Adrenal gland (tissue), 12 donors: ENCODE measurements around the gene ASXL1. TPM values are rescaled to one million over a fixed set of nuclear protein-coding genes. Genes with fewer than 3 reads are reported as not detected.

ENCODE experiments used
- DNase-seq, 7 donors: peaks; one replicate each; pipeline ENCODE4 v3.0.0-alpha.2; 2019 to 2020
- H3K27ac ChIP-seq, 5 donors: fragments of 200-600 bp; sonication (generic) in 4 of 5; 1 replicate in 3 of 5; 2 replicates in 2 of 5; pipeline versions ENCODE4 v1.5.1 to v1.8.0; 2016 to 2020; ENCODE audit warnings: mild to moderate bottlenecking in 1 of 5
- H3K27me3 ChIP-seq: fragments of 200-600 bp; 2 replicates; pipeline ENCODE4 v1.8.0; 2021
- H3K36me3 ChIP-seq, 2 donors: fragments of 200-600 bp; replicated peaks in 1 of 2; 1 replicate in 1 of 2; 2 replicates in 1 of 2; pipeline versions ENCODE4 v1.5.1 to v1.8.0; 2018 to 2022
- H3K4me1 ChIP-seq, 2 donors: fragments of 200-600 bp; replicated peaks in 1 of 2; 1 replicate in 1 of 2; 2 replicates in 1 of 2; pipeline versions ENCODE4 v1.5.1 to v1.8.0; 2018 to 2021
- H3K4me3 ChIP-seq, 4 donors: fragments of 200-600 bp; sonication (generic) in 3 of 4; one replicate each; pipeline ENCODE4 v1.5.1; 2016 to 2018
- H3K9me3 ChIP-seq, 3 donors: fragments of 200-600 bp; sonication (generic) in 1 of 3; replicated peaks in 1 of 3; 1 replicate in 2 of 3; 2 replicates in 1 of 3; pipeline versions ENCODE4 v1.5.1 to v1.8.0; 2016 to 2021
- POLR2A ChIP-seq, 2 donors: fragments of 450-650 bp; IDR thresholded peaks; one replicate each; pipeline ENCODE4 v1.6.1; 2017; ENCODE audit warnings: antibody characterized with exemption in 2 of 2, mild to moderate bottlenecking in 2 of 2, moderate library complexity in 1 of 2
- WGBS, 4 donors: extraction: QIAGEN DNeasy Blood & Tissue Kit in 2 of 4; methylation state at CpG; one replicate each; pipeline versions ENCODE4 v1.1.5 to v1.1.7; 2013 to 2017; 5-methylcytosine and 5-hydroxymethylcytosine counted together
- intact Hi-C, 2 donors: fragments of 100-400 bp; cut with DNase I; formaldehyde crosslinking; loops; one replicate each; pipeline versions ENCODE4 v1.14.1 to v1.15.0; 2022 to 2023
- polyA plus RNA-seq, 3 donors: library from polyadenylated mRNA; stranded (reverse); fragments of 200-250 nt in 2 of 3; fragments of 350-450 nt in 1 of 3; fragmentation: Illumina TruSeq in 1 of 3; extraction: RNeasy Lipid Tissue Mini Kit (QIAGEN cat#74804) in 1 of 3; gene quantifications; one replicate each; pipeline ENCODE4 v1.2.3, GENCODE V29; 2013 to 2014
- total RNA-seq, 9 donors: library from RNA; depleted of rRNA in 4 of 9; stranded (reverse); fragments of >200 nt in 4 of 9; fragments of 120-200 nt in 1 of 9; fragmentation: NEBNext Ultra II Directional in 1 of 9; extraction: Animal tissue kit (Norgen Biotek cat#: 25700) in 1 of 9; gene quantifications; one replicate each; pipeline versions ENCODE4 v1.1.0 to v1.2.4, GENCODE V29; 2013 to 2023
- TF ChIP-seq, protein P1 (sequence below), 6 experiments: fragments of 450-650 bp in 4 of 6; fragments of 200-600 bp in 2 of 6; sonication (generic) in 1 of 6; IDR thresholded peaks; 1 replicate in 5 of 6; 2 replicates in 1 of 6; pipeline versions ENCODE4 v1.5.1 to v1.8.0; 2016 to 2021; ENCODE audit warnings: antibody characterized with exemption in 6 of 6, mild to moderate bottlenecking in 2 of 6, moderate library complexity in 1 of 6
- donor health status: healthy with polysubstance abuse.
- donor health status: Bipolar disorder and iron deficiency.
- donor health status: DM: yes; HTN: yes; CAD: no.
- donor health status: DM: no; HTN: no; CAD: no.
- donor health status: DM: no; HTN: no; CAD: no.
- donor health status: DM: yes; HTN: yes; CAD: no.

The ASXL1 gene
- total and polyA plus RNA-seq, 12 donors, result 19.9 to 77.7 (median 51.8) TPM

DNA sequence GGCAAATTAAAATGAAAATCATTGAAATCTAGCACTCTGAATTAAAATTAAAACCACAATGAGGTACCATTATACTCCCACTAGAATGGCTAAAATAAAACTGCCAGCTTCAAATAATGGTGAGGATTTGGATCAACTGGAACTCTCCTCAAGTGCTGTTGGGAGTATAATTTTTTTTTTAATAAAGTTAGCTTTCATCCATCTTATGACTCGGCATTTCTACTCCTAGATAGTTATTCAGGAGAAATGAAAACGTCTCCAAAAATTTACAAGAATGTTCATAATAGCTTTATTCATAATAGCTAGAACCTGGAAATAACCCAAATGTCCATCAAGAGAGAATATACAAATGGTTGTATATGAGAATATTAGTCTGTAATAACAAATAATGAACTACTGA lies 63.2 kb downstream of the ASXL1 start:
- H3K9me3 ChIP-seq, result no peaks in the 10 kb centered on the region
- no peak for DNase-seq
- H3K4me1 ChIP-seq, result no peaks in the 10 kb centered on the region
- H3K36me3 ChIP-seq, result no peaks in the 10 kb centered on the region
- TF ChIP-seq, protein P1, sequence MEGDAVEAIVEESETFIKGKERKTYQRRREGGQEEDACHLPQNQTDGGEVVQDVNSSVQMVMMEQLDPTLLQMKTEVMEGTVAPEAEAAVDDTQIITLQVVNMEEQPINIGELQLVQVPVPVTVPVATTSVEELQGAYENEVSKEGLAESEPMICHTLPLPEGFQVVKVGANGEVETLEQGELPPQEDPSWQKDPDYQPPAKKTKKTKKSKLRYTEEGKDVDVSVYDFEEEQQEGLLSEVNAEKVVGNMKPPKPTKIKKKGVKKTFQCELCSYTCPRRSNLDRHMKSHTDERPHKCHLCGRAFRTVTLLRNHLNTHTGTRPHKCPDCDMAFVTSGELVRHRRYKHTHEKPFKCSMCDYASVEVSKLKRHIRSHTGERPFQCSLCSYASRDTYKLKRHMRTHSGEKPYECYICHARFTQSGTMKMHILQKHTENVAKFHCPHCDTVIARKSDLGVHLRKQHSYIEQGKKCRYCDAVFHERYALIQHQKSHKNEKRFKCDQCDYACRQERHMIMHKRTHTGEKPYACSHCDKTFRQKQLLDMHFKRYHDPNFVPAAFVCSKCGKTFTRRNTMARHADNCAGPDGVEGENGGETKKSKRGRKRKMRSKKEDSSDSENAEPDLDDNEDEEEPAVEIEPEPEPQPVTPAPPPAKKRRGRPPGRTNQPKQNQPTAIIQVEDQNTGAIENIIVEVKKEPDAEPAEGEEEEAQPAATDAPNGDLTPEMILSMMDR (IDR thresholded peaks at IDR 0.05), result no peak
- no peak for TF ChIP-seq POLR2A (IDR thresholded peaks at IDR 0.05)
- no peaks in the 10 kb centered on the region for H3K27me3 ChIP-seq
- intact Hi-C loops, result loop anchor here (10.0 kb wide), 1 partner anchor 46 kb away; no protein-coding TSS in a partner anchor
- WGBS, 4 donors, result 32 to 52% (median 43%) methylated on average over 2 of the region's 2 CpGs
- no peak overlapping the region for H3K4me3 ChIP-seq
- H3K27ac ChIP-seq, result no peak overlapping the region

DNA sequence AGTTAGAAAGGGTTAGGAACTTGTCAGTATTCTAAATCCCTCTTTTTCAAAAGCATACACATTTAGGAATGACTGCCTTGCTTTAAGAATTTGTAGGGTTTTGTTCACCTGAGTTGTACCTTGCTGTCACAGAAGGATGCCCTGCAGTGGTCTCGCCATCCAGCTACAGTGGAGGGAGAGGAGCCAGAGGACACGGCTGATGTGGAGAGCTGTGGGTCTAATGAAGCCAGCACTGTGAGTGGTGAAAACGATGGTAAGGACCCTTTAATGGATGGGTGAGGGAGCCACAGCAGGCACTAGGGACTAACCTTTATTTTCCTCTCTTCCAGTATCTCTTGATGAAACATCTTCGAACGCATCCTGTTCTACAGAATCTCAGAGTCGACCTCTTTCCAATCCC lies 69.9 kb downstream of the ASXL1 start:
- Histone ChIP-seq H3K9me3 (no peaks in the 10 kb centered on the region), H3K27me3 (no peaks in the 10 kb centered on the region), H3K4me3 (no peak overlapping the region), H3K36me3 (peaks cover 0 to 52% of the 10 kb centered on the region in 2 donors), H3K27ac (no peak overlapping the region), H3K4me1 (no peaks in the 10 kb centered on the region)
- intact Hi-C loops, result loop anchor here (10.0 kb wide), 1 partner anchor 53 kb away; no protein-coding TSS in a partner anchor
- DNase-seq, result no peak
- 89 to 94% (median 92%) methylated on average over 6 of the region's 6 CpGs for WGBS, 4 donors
- TF ChIP-seq, protein P1 (IDR thresholded peaks at IDR 0.05), result no peak
- TF ChIP-seq POLR2A (IDR thresholded peaks at IDR 0.05), result no peak

DNA sequence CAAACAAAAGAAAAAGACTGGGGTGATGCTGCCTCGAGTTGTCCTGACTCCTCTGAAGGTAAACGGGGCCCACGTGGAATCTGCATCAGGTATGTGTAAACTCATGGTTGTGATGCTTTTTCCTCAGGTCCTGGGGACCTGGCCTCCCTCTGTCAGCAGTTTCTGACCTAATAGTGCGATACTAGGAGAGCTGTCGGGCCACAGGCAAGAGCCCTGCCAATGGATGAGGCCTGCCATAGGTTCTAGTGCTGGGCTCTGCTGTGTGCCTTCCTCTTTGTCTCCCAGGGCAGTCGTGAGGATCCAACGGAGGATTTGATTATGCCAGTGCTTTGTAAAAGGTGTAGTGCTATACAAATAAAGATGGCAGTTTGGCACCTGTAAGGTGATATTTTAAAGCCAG lies 71.2 kb downstream of the ASXL1 start:
- intact Hi-C loops, result loop anchor here (10.0 kb wide), 1 partner anchor 55 kb away; no protein-coding TSS in a partner anchor
- Histone ChIP-seq H3K27me3 (no peaks in the 10 kb centered on the region), H3K4me3 (no peak overlapping the region), H3K9me3 (no peaks in the 10 kb centered on the region), H3K4me1 (no peaks in the 10 kb centered on the region), H3K36me3 (peaks cover 0 to 65% of the 10 kb centered on the region in 2 donors), H3K27ac (no peak overlapping the region)
- TF ChIP-seq, protein P1 (IDR thresholded peaks at IDR 0.05), result no peak
- no peak for TF ChIP-seq POLR2A (IDR thresholded peaks at IDR 0.05)
- 89 to 92% (median 91%) methylated on average over 7 of the region's 7 CpGs for WGBS, 4 donors
- DNase-seq, result no peak

DNA sequence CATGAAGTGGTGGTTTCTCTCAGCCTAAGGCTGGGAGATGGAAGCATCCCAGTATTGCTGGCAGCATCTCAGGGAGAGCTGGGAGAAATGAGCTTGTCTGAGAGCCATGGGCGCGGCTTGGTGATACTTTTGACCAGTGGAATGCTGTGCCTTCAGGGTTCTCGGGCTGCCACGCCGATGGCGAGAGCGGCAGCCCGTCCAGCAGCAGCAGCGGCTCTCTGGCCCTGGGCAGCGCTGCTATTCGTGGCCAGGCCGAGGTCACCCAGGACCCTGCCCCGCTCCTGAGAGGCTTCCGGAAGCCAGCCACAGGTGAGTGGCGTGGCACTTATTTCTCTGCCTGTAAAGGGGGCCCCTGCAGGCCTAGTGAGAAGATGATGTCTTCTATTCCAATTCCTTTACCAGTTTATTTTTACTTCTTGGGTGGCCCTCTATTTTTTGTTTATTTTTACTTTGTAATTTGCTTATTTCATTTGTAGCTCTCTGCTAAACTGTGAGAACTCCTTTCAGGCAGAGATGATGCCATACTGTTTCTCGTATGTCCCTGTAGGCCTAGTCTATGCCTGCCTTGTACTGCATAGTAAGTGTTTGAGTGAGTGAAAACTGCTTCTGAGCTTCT lies 71.7 kb downstream of the ASXL1 start:
- Histone ChIP-seq H3K27ac (no peak overlapping the region), H3K4me1 (no peaks in the 10 kb centered on the region), H3K36me3 (peaks cover 0 to 70% of the 10 kb centered on the region in 2 donors), H3K9me3 (no peaks in the 10 kb centered on the region), H3K4me3 (no peak overlapping the region), H3K27me3 (no peaks in the 10 kb centered on the region)
- no peak for DNase-seq
- intact Hi-C loops, result loop anchor here (10.0 kb wide), 1 partner anchor 55 kb away; no protein-coding TSS in a partner anchor
- TF ChIP-seq, protein P1 (IDR thresholded peaks at IDR 0.05), result no peak
- no peak for TF ChIP-seq POLR2A (IDR thresholded peaks at IDR 0.05)
- WGBS, 4 donors, result 72 to 89% (median 88%) methylated on average over 8 to 16 of the region's 16 CpGs
